Subcutaneous abdominal adipose tissue (tissue), 5 donors: ENCODE data around the gene STK33.

Experiments
- H3K27ac ChIP-seq: one replicate; pipeline ENCODE4 v1.7.0; 2013; ENCODE audit warnings: low read depth, mild to moderate bottlenecking, inconsistent platforms, low read length, moderate library complexity
- H3K27me3 ChIP-seq, 5 donors: one replicate each; pipeline ENCODE4 v1.7.0; 2013; ENCODE audit warnings: low read length in 5 of 5, inconsistent platforms in 1 of 5; ENCODE audit not compliant: control insufficient read depth in 5 of 5, insufficient read depth in 4 of 5
- H3K36me3 ChIP-seq, 5 donors: one replicate each; pipeline ENCODE4 v1.7.0; 2013; ENCODE audit warnings: low read length in 5 of 5; ENCODE audit not compliant: control insufficient read depth in 5 of 5, insufficient read depth in 5 of 5
- H3K4me1 ChIP-seq, 5 donors: one replicate each; pipeline ENCODE4 v1.7.0; 2013; ENCODE audit warnings: low read length in 5 of 5, mild to moderate bottlenecking in 3 of 5, moderate library complexity in 1 of 5; ENCODE audit not compliant: control insufficient read depth in 5 of 5, insufficient read depth in 5 of 5
- H3K4me3 ChIP-seq, 5 donors: one replicate each; pipeline ENCODE4 v1.7.0; 2013; ENCODE audit warnings: low read length in 5 of 5, low read depth in 1 of 5
- H3K9ac ChIP-seq, 5 donors: one replicate each; pipeline ENCODE4 v1.7.0; 2013; ENCODE audit warnings: low read length in 5 of 5, mild to moderate bottlenecking in 4 of 5, moderate library complexity in 3 of 5
- H3K9me3 ChIP-seq, 5 donors: one replicate each; pipeline ENCODE4 v1.7.0; 2013; ENCODE audit warnings: low read length in 5 of 5; ENCODE audit not compliant: control insufficient read depth in 5 of 5
- donor health status: healthy.
- donor health status: healthy.
- donor health status: healthy.
- donor health status: healthy.
- donor health status: healthy.

STK33 gene

GRCh38 chr11:8392886-8393285 lies 201.1 kb downstream of the STK33 start:
- H3K9me3 ChIP-seq, result no peaks in the 10 kb centered on the region

GRCh38 chr11:8392166-8392565 lies 201.9 kb downstream of the STK33 start:
- H3K4me3 ChIP-seq, result no peak overlapping the region
- no peaks in the 10 kb centered on the region for H3K9me3 ChIP-seq
- peaks cover 0 to 5% (median 0%) of the 10 kb centered on the region in 5 donors for H3K27me3 ChIP-seq
- H3K4me1 ChIP-seq, result peaks cover 0 to 8% (median 4%) of the 10 kb centered on the region in 5 donors
- no peak overlapping the region for H3K9ac ChIP-seq
- no peak overlapping the region for H3K27ac ChIP-seq
- H3K36me3 ChIP-seq, result no peaks in the 10 kb centered on the region

More at GRCh38 chr11:8392886-8393285, 201.1 kb downstream of the STK33 start:
- Histone ChIP-seq H3K27ac (no peak overlapping the region), H3K4me1 (peaks cover 0 to 8% (median 4%) of the 10 kb centered on the region in 5 donors), H3K27me3 (peaks cover 0 to 5% (median 0%) of the 10 kb centered on the region in 5 donors), H3K9ac (no peak overlapping the region), H3K36me3 (no peaks in the 10 kb centered on the region), H3K4me3 (no peak overlapping the region)

GRCh38 chr11:8390851-8391612 lies 203.0 kb downstream of the STK33 start:
- H3K36me3 ChIP-seq, result no peaks in the 10 kb centered on the region
- peaks cover 0 to 5% (median 0%) of the 10 kb centered on the region in 5 donors for H3K27me3 ChIP-seq
- H3K4me3 ChIP-seq, result no peak overlapping the region
- H3K9me3 ChIP-seq, result no peaks in the 10 kb centered on the region
- no peak overlapping the region for H3K9ac ChIP-seq
- peaks cover 0 to 8% (median 4%) of the 10 kb centered on the region in 5 donors for H3K4me1 ChIP-seq
- H3K27ac ChIP-seq, result no peak overlapping the region

- Histone ChIP-seq H3K9me3 (no peaks in the 10 kb centered on the region), H3K36me3 (no peaks in the 10 kb centered on the region), H3K4me1 (peaks cover 0 to 8% (median 4%) of the 10 kb centered on the region in 5 donors), H3K4me3 (peak overlapping the region in 1 of 5 donors; percentile 25), H3K9ac (no peak overlapping the region), H3K27me3 (peaks cover 0 to 5% (median 0%) of the 10 kb centered on the region in 5 donors), H3K27ac (no peak overlapping the region)
Observed at GRCh38 chr11:8389029-8389996, 204.7 kb downstream of the STK33 start.

- Histone ChIP-seq H3K27ac (no peak overlapping the region), H3K4me3 (no peak overlapping the region), H3K4me1 (peaks cover 0 to 8% (median 4%) of the 10 kb centered on the region in 5 donors), H3K36me3 (no peaks in the 10 kb centered on the region), H3K9ac (no peak overlapping the region), H3K27me3 (peaks cover 0 to 5% (median 0%) of the 10 kb centered on the region in 5 donors), H3K9me3 (no peaks in the 10 kb centered on the region)
Observed at GRCh38 chr11:8387693-8388092, 206.3 kb downstream of the STK33 start.

GRCh38 chr11:8387141-8387540 lies 206.9 kb downstream of the STK33 start:
- Histone ChIP-seq H3K4me3 (no peak overlapping the region), H3K27ac (no peak overlapping the region), H3K27me3 (peaks cover 0 to 5% (median 0%) of the 10 kb centered on the region in 5 donors), H3K9me3 (no peaks in the 10 kb centered on the region), H3K4me1 (peaks cover 0 to 8% (median 4%) of the 10 kb centered on the region in 5 donors), H3K36me3 (no peaks in the 10 kb centered on the region), H3K9ac (no peak overlapping the region)

- Histone ChIP-seq H3K4me3 (no peak overlapping the region), H3K9ac (no peak overlapping the region), H3K4me1 (peaks cover 0 to 8% (median 4%) of the 10 kb centered on the region in 5 donors), H3K27ac (no peak overlapping the region), H3K36me3 (no peaks in the 10 kb centered on the region), H3K9me3 (no peaks in the 10 kb centered on the region), H3K27me3 (peaks cover 0 to 5% (median 0%) of the 10 kb centered on the region in 5 donors)
Observed at GRCh38 chr11:8386134-8386864, 207.7 kb downstream of the STK33 start.

GRCh38 chr11:8384199-8384821 lies 209.7 kb downstream of the STK33 start:
- Histone ChIP-seq H3K36me3 (no peaks in the 10 kb centered on the region), H3K4me1 (peaks cover 0 to 4% (median 3%) of the 10 kb centered on the region in 5 donors), H3K9me3 (no peaks in the 10 kb centered on the region), H3K27ac (no peak overlapping the region), H3K4me3 (peak overlapping the region in 2 of 5 donors; percentile 15 to 30), H3K27me3 (peaks cover 0 to 5% (median 0%) of the 10 kb centered on the region in 5 donors), H3K9ac (no peak overlapping the region)

- Histone ChIP-seq H3K36me3 (no peaks in the 10 kb centered on the region), H3K4me1 (no peaks in the 10 kb centered on the region), H3K27ac (no peak overlapping the region), H3K4me3 (no peak overlapping the region), H3K27me3 (peaks cover 0 to 5% (median 0%) of the 10 kb centered on the region in 5 donors), H3K9me3 (no peaks in the 10 kb centered on the region), H3K9ac (no peak overlapping the region)
Observed at GRCh38 chr11:8383627-8384026, 210.4 kb downstream of the STK33 start.
